T-helper 1 cell treated with Interleukin-12 subunit alpha and Interleukin-12 subunit beta and Interleukin-4 antibody, amounts not matched to agents 30 ng/mL and 1 ng/mL, for 36 hours (primary cell): Measurements from ENCODE around the gene AASDH. TPM values are rescaled to one million over a fixed set of nuclear protein-coding genes. Genes with fewer than 3 reads are reported as not detected.

ENCODE experiments used
- intact Hi-C: fragments of 100-400 bp; cut with micrococcal nuclease; formaldehyde crosslinking; loops from one replicate; pipeline ENCODE4 v1.15.1; 2024
- total RNA-seq: library from RNA; stranded (reverse); gene quantifications from 2 replicates; pipeline ENCODE4 v1.2.3, GENCODE V29; 2022

Gene AASDH
- total RNA-seq, 1 donor from 2014 or later, result 11.4 TPM

- intact Hi-C loops, result no loop called here
Measured at GRCh38 chr4:56316011-56316650, 71.2 kb downstream of the AASDH start.

GRCh38 chr4:56315543-56315942, 71.7 kb downstream of the AASDH start:
- intact Hi-C loops, result no loop called here

- intact Hi-C loops, result no loop called here
Measured at GRCh38 chr4:56315041-56315440, 72.2 kb downstream of the AASDH start.

GRCh38 chr4:56314207-56314915, 72.9 kb downstream of the AASDH start:
- intact Hi-C loops, result no loop called here

- intact Hi-C loops, result no loop called here
Measured at GRCh38 chr4:56313132-56313531, 74.2 kb downstream of the AASDH start.

- intact Hi-C loops, result no loop called here
Measured at GRCh38 chr4:56311299-56311975, 75.9 kb downstream of the AASDH start.

- intact Hi-C loops, result no loop called here
Measured at GRCh38 chr4:56310401-56311125, 76.7 kb downstream of the AASDH start.

- intact Hi-C loops, result no loop called here
Measured at GRCh38 chr4:56308384-56308783, 78.9 kb downstream of the AASDH start.

GRCh38 chr4:56307423-56307822, 79.9 kb downstream of the AASDH start:
- intact Hi-C loops, result no loop called here

GRCh38 chr4:56305390-56305789, 81.9 kb downstream of the AASDH start:
- intact Hi-C loops, result no loop called here

- intact Hi-C loops, result loop anchor here (5.0 kb wide), 3 partner anchors 402 to 857 kb away; no protein-coding TSS in a partner anchor
Measured at GRCh38 chr4:56303921-56304320, 83.4 kb downstream of the AASDH start.

- intact Hi-C loops, result loop anchor here (5.0 kb wide), 3 partner anchors 400 to 855 kb away; no protein-coding TSS in a partner anchor
Measured at GRCh38 chr4:56302760-56303159, 84.5 kb downstream of the AASDH start.

- intact Hi-C loops, result loop anchor here (1.0 to 5.0 kb wide), 10 partner anchors 173 to 1118 kb away; partner anchors contain the start of genes CEP135 and SRD5A3
Measured at GRCh38 chr4:56301997-56302496, 85.2 kb downstream of the AASDH start.

- intact Hi-C loops, result loop anchor here (1.0 to 5.0 kb wide), 10 partner anchors 172 to 1117 kb away; partner anchors contain the start of genes CEP135 and SRD5A3
Measured at GRCh38 chr4:56301181-56301996, 85.9 kb downstream of the AASDH start.

GRCh38 chr4:56298236-56298635, 89.1 kb downstream of the AASDH start:
- intact Hi-C loops, result no loop called here

GRCh38 chr4:56297776-56298175, 89.5 kb downstream of the AASDH start:
- intact Hi-C loops, result no loop called here

- intact Hi-C loops, result no loop called here
Measured at GRCh38 chr4:56296526-56296925, 90.8 kb downstream of the AASDH start.

GRCh38 chr4:56293121-56293520, 94.2 kb downstream of the AASDH start:
- intact Hi-C loops, result no loop called here

- intact Hi-C loops, result no loop called here
Measured at GRCh38 chr4:56289934-56290333, 97.4 kb downstream of the AASDH start.

- intact Hi-C loops, result no loop called here
Measured at GRCh38 chr4:56288663-56289062, 98.6 kb downstream of the AASDH start.
